ENCODE data around the gene FSTL4. TPM values are rescaled to one million over a fixed set of nuclear protein-coding genes. Genes with fewer than 3 reads are reported as not detected.

The FSTL4 gene
- total RNA-seq, 1 donor from 2014 or later: not detected

- Mint-ChIP-seq H3K27me3 (ENCODE audit: insufficient read depth) (no peaks in the 10 kb centered on the region), H3K4me1 (ENCODE audit: low read depth) (no peaks in the 10 kb centered on the region), H3K9me3 (no peaks in the 10 kb centered on the region), H3K27ac (no peak overlapping the region), H3K36me3 (ENCODE audit: low read depth) (no peaks in the 10 kb centered on the region), H3K4me3 (no peak overlapping the region)
- intact Hi-C loops (cut with micrococcal nuclease): no loop called here
- DNase-seq (ENCODE audit: low spot score): no peak
Observed at GRCh38 chr5:133531594-133531993, 80.7 kb downstream of the FSTL4 start.

DNA sequence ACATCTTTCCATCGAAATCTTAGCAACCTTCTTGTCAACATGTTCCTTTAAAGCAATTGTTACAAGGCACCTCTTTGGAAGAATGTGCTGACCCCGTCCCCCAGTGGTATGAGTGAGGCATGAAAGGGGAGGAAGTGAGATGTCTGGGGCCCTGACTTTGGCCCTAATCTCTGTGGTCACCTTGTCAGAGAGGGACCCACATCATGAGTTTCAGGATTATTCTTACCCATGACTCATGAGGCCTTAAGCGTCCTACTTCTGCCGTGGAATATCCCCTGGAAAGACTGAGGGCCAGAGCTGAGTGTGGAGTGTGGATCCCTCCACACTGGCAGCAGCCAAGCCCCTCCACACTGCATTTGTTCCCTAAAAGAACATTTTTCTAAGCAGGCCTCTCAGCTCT lies 81.2 kb downstream of the FSTL4 start:
- Mint-ChIP-seq H3K4me3 (no peak overlapping the region), H3K27me3 (ENCODE audit: insufficient read depth) (no peaks in the 10 kb centered on the region), H3K27ac (no peak overlapping the region), H3K4me1 (ENCODE audit: low read depth) (no peaks in the 10 kb centered on the region), H3K36me3 (ENCODE audit: low read depth) (no peaks in the 10 kb centered on the region), H3K9me3 (no peaks in the 10 kb centered on the region)
- DNase-seq (ENCODE audit: low spot score): no peak
- intact Hi-C loops (cut with micrococcal nuclease): no loop called here

GRCh38 chr5:133530270-133530669 lies 82.1 kb downstream of the FSTL4 start:
- Mint-ChIP-seq H3K4me1 (ENCODE audit: low read depth) (no peaks in the 10 kb centered on the region), H3K4me3 (no peak overlapping the region), H3K9me3 (no peaks in the 10 kb centered on the region), H3K27me3 (ENCODE audit: insufficient read depth) (no peaks in the 10 kb centered on the region), H3K27ac (no peak overlapping the region), H3K36me3 (ENCODE audit: low read depth) (no peaks in the 10 kb centered on the region)
- intact Hi-C loops (cut with micrococcal nuclease): no loop called here
- DNase-seq (ENCODE audit: low spot score): no peak

GRCh38 chr5:133528841-133529240 lies 83.5 kb downstream of the FSTL4 start:
- H3K27ac Mint-ChIP-seq: no peak overlapping the region
- H3K36me3 Mint-ChIP-seq (ENCODE audit: low read depth): no peaks in the 10 kb centered on the region
- peaks cover 2% of the 10 kb centered on the region for H3K27me3 Mint-ChIP-seq (ENCODE audit: insufficient read depth)
- intact Hi-C loops (cut with micrococcal nuclease): no loop called here
- H3K4me3 Mint-ChIP-seq: no peak overlapping the region
- no peak for DNase-seq (ENCODE audit: low spot score)
- no peaks in the 10 kb centered on the region for H3K9me3 Mint-ChIP-seq
- no peaks in the 10 kb centered on the region for H3K4me1 Mint-ChIP-seq (ENCODE audit: low read depth)

- no peak for DNase-seq (ENCODE audit: low spot score)
- no peak overlapping the region for H3K27ac Mint-ChIP-seq
Observed at GRCh38 chr5:133527311-133527710, 85.0 kb downstream of the FSTL4 start.

GRCh38 chr5:133526368-133526767 lies 86.0 kb downstream of the FSTL4 start:
- H3K27ac Mint-ChIP-seq: no peak overlapping the region
- H3K9me3 Mint-ChIP-seq: no peaks in the 10 kb centered on the region
- intact Hi-C loops (cut with micrococcal nuclease): no loop called here
- H3K4me1 Mint-ChIP-seq (ENCODE audit: low read depth): no peaks in the 10 kb centered on the region
- DNase-seq (ENCODE audit: low spot score): no peak
- H3K4me3 Mint-ChIP-seq: no peak overlapping the region
- no peaks in the 10 kb centered on the region for H3K36me3 Mint-ChIP-seq (ENCODE audit: low read depth)
- peaks cover 6% of the 10 kb centered on the region for H3K27me3 Mint-ChIP-seq (ENCODE audit: insufficient read depth)

More at GRCh38 chr5:133527311-133527710, 85.0 kb downstream of the FSTL4 start:
- no peaks in the 10 kb centered on the region for H3K36me3 Mint-ChIP-seq (ENCODE audit: low read depth)
- peaks cover 6% of the 10 kb centered on the region for H3K27me3 Mint-ChIP-seq (ENCODE audit: insufficient read depth)
- H3K4me1 Mint-ChIP-seq (ENCODE audit: low read depth): no peaks in the 10 kb centered on the region
- H3K4me3 Mint-ChIP-seq: no peak overlapping the region
- intact Hi-C loops (cut with micrococcal nuclease): no loop called here
- no peaks in the 10 kb centered on the region for H3K9me3 Mint-ChIP-seq

DNA sequence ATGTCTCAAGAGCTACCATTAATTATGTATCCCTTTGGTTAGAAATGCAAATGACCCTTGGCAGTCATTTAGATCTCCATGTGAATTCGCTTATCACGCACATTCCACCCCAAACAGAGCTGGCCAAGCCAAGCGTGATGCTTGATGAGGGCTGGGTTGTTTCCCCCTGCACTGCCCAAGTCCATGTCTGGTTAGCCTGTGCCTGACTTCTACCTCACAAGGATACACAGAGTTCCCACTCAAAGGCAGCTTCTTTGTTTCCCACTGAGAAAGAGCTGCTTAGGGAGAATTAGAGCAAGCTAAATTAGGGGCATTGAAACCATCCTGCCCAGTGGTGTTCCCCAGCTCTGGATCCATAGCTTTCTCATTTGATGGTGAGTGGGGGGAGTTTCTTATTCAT lies 87.2 kb downstream of the FSTL4 start:
- no peak overlapping the region for H3K27ac Mint-ChIP-seq
- H3K4me1 Mint-ChIP-seq (ENCODE audit: low read depth): no peaks in the 10 kb centered on the region
- DNase-seq (ENCODE audit: low spot score): no peak
- no peak overlapping the region for H3K4me3 Mint-ChIP-seq
- H3K27me3 Mint-ChIP-seq (ENCODE audit: insufficient read depth): peaks cover 10% of the 10 kb centered on the region
- intact Hi-C loops (cut with micrococcal nuclease): no loop called here
- H3K36me3 Mint-ChIP-seq (ENCODE audit: low read depth): no peaks in the 10 kb centered on the region
- H3K9me3 Mint-ChIP-seq: no peaks in the 10 kb centered on the region

DNA sequence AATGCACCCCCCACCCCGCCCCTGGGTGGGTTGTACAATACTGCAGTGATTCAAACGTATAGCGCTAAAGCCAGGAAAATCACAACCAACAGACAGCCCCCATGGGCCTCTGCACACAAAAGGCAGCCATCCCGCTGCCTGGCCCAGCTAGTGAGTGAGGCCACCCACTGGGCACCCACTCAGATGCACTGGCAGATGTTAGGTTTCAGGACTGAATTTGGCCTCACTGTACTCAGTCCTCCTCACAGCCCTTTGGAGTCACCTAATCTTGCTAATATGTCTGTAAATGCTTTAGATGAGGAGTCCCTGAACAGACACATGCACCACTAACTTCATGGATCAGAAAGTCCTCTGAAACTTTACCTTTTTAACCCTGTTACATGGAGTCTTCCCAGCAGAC lies 87.7 kb downstream of the FSTL4 start:
- intact Hi-C loops (cut with micrococcal nuclease): no loop called here
- H3K36me3 Mint-ChIP-seq (ENCODE audit: low read depth): no peaks in the 10 kb centered on the region
- H3K27me3 Mint-ChIP-seq (ENCODE audit: insufficient read depth): peaks cover 11% of the 10 kb centered on the region
- H3K27ac Mint-ChIP-seq: no peak overlapping the region
- H3K9me3 Mint-ChIP-seq: no peaks in the 10 kb centered on the region
- H3K4me3 Mint-ChIP-seq: no peak overlapping the region
- H3K4me1 Mint-ChIP-seq (ENCODE audit: low read depth): no peaks in the 10 kb centered on the region
- DNase-seq (ENCODE audit: low spot score): no peak

- Mint-ChIP-seq H3K36me3 (ENCODE audit: low read depth) (no peaks in the 10 kb centered on the region), H3K4me3 (no peak overlapping the region), H3K27me3 (ENCODE audit: insufficient read depth) (peaks cover 15% of the 10 kb centered on the region), H3K9me3 (no peaks in the 10 kb centered on the region), H3K4me1 (ENCODE audit: low read depth) (no peaks in the 10 kb centered on the region), H3K27ac (no peak overlapping the region)
- intact Hi-C loops (cut with micrococcal nuclease): no loop called here
- DNase-seq (ENCODE audit: low spot score): no peak
Observed at GRCh38 chr5:133523961-133524586, 88.3 kb downstream of the FSTL4 start.

DNA sequence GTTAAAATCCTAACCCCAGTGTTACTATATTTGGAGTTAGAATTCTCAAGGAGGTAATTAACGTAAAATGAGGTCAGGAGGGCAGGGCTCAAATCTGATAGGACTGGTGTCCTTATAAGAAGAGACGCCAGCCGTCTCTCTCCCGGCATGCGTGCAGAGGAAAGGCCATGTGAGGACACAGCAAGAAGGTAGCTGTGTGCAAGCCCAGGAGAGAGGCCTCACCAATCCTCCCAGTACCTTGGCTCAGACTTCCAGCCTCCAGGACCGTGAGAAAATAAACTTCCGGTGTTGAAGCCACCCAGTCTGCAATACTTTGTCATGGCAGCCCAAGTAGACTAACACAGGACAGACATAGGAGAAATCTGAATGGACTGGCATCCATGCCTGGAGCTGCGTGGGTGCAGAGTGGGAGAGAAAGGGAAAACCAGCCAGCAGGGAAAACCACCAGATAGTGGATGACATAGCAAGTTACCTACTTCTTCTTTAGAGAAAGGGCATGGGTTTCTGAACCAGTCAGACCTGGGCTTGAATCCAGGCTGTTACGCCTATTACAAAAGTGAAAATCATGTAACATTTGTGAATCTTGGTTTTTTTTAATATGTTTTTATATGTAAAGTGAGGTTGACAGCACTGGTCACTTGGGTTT lies 89.2 kb downstream of the FSTL4 start:
- intact Hi-C loops (cut with micrococcal nuclease): no loop called here
- no peak for DNase-seq (ENCODE audit: low spot score)
- no peaks in the 10 kb centered on the region for H3K9me3 Mint-ChIP-seq
- H3K27ac Mint-ChIP-seq: no peak overlapping the region
- no peak overlapping the region for H3K4me3 Mint-ChIP-seq
- H3K4me1 Mint-ChIP-seq (ENCODE audit: low read depth): no peaks in the 10 kb centered on the region
- H3K27me3 Mint-ChIP-seq (ENCODE audit: insufficient read depth): peaks cover 15% of the 10 kb centered on the region
- H3K36me3 Mint-ChIP-seq (ENCODE audit: low read depth): no peaks in the 10 kb centered on the region

GRCh38 chr5:133521801-133522200 lies 90.5 kb downstream of the FSTL4 start:
- no peaks in the 10 kb centered on the region for H3K36me3 Mint-ChIP-seq (ENCODE audit: low read depth)
- H3K27ac Mint-ChIP-seq: no peak overlapping the region
- no peak for DNase-seq (ENCODE audit: low spot score)
- peaks cover 20% of the 10 kb centered on the region for H3K27me3 Mint-ChIP-seq (ENCODE audit: insufficient read depth)
- H3K9me3 Mint-ChIP-seq: no peaks in the 10 kb centered on the region
- no peak overlapping the region for H3K4me3 Mint-ChIP-seq
- H3K4me1 Mint-ChIP-seq (ENCODE audit: low read depth): no peaks in the 10 kb centered on the region
- intact Hi-C loops (cut with micrococcal nuclease): no loop called here

- DNase-seq (ENCODE audit: low spot score): no peak
- Mint-ChIP-seq H3K4me3 (no peak overlapping the region), H3K27me3 (ENCODE audit: insufficient read depth) (peaks cover 20% of the 10 kb centered on the region), H3K36me3 (ENCODE audit: low read depth) (no peaks in the 10 kb centered on the region), H3K4me1 (ENCODE audit: low read depth) (no peaks in the 10 kb centered on the region), H3K9me3 (no peaks in the 10 kb centered on the region), H3K27ac (no peak overlapping the region)
- intact Hi-C loops (cut with micrococcal nuclease): no loop called here
Observed at GRCh38 chr5:133520991-133521706, 91.2 kb downstream of the FSTL4 start.

DNA sequence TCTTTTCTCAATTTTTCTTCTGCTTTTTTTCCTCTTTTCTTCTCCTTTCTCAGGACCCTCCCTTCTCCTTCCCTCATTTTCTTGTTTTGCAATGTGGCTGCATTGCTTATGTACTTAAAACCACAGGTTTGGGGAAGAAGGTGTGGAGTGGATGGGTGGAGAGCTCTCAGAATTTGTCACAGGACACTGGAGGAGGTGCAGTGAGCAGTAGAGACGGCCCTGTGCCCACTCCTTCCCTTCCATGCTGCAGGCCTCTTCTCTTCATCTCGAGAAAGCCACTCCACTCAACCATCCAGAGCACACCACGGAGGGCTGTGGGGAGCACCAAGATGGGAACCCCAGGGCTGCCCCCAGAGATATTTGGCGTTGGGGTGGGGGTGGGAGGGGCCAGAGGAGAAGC lies 92.3 kb downstream of the FSTL4 start:
- no peaks in the 10 kb centered on the region for H3K4me1 Mint-ChIP-seq (ENCODE audit: low read depth)
- no peak overlapping the region for H3K4me3 Mint-ChIP-seq
- H3K27me3 Mint-ChIP-seq (ENCODE audit: insufficient read depth): peaks cover 28% of the 10 kb centered on the region
- no peaks in the 10 kb centered on the region for H3K9me3 Mint-ChIP-seq
- intact Hi-C loops (cut with micrococcal nuclease): no loop called here
- no peak for DNase-seq (ENCODE audit: low spot score)
- H3K36me3 Mint-ChIP-seq (ENCODE audit: low read depth): no peaks in the 10 kb centered on the region
- no peak overlapping the region for H3K27ac Mint-ChIP-seq

All from activated T-helper 1 cell treated with anti-CD3 and anti-CD28 coated beads, Interleukin-12 subunit alpha, Interleukin-12 subunit beta, Interleukin-2, Interleukin-4 antibody, amounts not matched to agents 30 ng/mL and 10 ng/mL and 1 ng/mL, durations not matched to agents 14 hours and 24 hours and 36 hours (primary cell).